Measurements from ENCODE around the gene TUBA3E.
"Not testable (repeated sequence)": the region's sequence is repeated elsewhere in the genome, so short reads cannot be mapped to it uniquely, and the experiment has no call there.

The TUBA3E gene

DNA sequence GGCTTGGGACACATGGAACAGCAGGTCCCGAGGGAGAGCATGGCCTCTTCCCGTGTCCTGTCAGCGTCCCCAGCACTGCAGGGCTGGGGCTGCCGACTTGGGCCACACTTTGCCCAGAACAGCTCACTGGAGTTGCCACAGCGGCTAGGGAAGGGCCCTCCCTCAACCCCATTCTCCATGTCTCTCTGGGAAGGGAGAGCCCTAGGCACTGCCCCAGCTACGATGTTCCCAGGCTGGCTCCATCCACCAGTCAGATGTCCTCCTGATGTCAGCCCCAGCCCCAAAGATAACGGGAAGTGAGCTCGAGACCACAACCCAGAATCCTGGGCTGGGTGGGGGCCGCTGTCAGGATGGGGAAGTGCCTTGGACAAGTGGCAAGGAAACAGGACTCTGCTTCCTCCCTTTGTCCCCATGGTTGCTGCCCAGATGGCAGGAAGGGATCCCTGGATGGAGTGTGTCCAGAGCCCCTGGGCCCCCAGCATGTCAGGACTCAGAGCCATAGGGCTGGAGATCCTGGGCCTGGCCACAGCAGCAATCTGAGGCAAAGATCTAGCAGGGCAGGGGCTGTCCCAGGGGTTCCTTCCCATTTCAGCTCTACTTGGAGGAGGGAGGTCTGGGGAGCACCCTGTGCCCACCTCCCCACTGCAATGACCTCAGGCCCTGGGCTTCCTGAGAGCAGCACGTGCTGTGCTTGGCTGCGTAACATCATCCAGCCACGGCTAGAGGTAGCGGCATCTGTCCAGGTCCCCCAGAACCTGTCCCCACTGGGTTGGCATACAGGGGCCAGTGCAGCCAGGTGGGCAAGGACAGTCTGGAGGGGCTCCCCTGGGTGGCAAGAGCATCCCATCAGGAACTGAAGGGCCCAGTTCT lies 55.6 kb downstream of the TUBA3E start:
- DNase-seq, result not testable (repeated sequence)

Data from OCI-M1 (cell line).